GM21423 (cell line): Measurements from ENCODE around the gene PTCH1.

ENCODE experiments used
- ATAC-seq: cut with Tn5 transposase; IDR thresholded peaks from one replicate; pipeline ENCODE4 v1.9.1; 2021; ENCODE audit warnings: mild to moderate bottlenecking, moderate library complexity; ENCODE audit not compliant: unreplicated experiment

The PTCH1 gene

GRCh38 chr9:95444160-95444559, 72.6 kb downstream of the PTCH1 start:
- no peak for ATAC-seq

- no peak for ATAC-seq
Observed at GRCh38 chr9:95443301-95443700, 73.5 kb downstream of the PTCH1 start.

- no peak for ATAC-seq
Observed at GRCh38 chr9:95441081-95441480, 75.7 kb downstream of the PTCH1 start.

GRCh38 chr9:95440447-95440846, 76.3 kb downstream of the PTCH1 start:
- ATAC-seq: no peak

GRCh38 chr9:95438561-95439357, 78.0 kb downstream of the PTCH1 start:
- no peak for ATAC-seq

GRCh38 chr9:95437559-95437958, 79.2 kb downstream of the PTCH1 start:
- ATAC-seq: no peak

GRCh38 chr9:95436416-95436815, 80.4 kb downstream of the PTCH1 start:
- no peak for ATAC-seq

- no peak for ATAC-seq
Observed at GRCh38 chr9:95435074-95435728, 81.6 kb downstream of the PTCH1 start.

- ATAC-seq: no peak
Observed at GRCh38 chr9:95434116-95435073, 82.4 kb downstream of the PTCH1 start.

GRCh38 chr9:95433096-95433819, 83.5 kb downstream of the PTCH1 start:
- ATAC-seq: no peak

GRCh38 chr9:95431286-95431685, 85.5 kb downstream of the PTCH1 start:
- ATAC-seq: no peak

- no peak for ATAC-seq
Observed at GRCh38 chr9:95429948-95430620, 86.7 kb downstream of the PTCH1 start.

GRCh38 chr9:95429096-95429495, 87.7 kb downstream of the PTCH1 start:
- no peak for ATAC-seq

GRCh38 chr9:95425910-95426551, 90.7 kb downstream of the PTCH1 start:
- peak; percentile 14 for ATAC-seq

- no peak for ATAC-seq
Observed at GRCh38 chr9:95422650-95423049, 94.1 kb downstream of the PTCH1 start.

- ATAC-seq: no peak
Observed at GRCh38 chr9:95420518-95420917, 96.3 kb downstream of the PTCH1 start.

GRCh38 chr9:95419444-95419843, 97.3 kb downstream of the PTCH1 start:
- no peak for ATAC-seq

- ATAC-seq: no peak
Observed at GRCh38 chr9:95415158-95415557, 101.6 kb downstream of the PTCH1 start.

- no peak for ATAC-seq
Observed at GRCh38 chr9:95413793-95414192, 103.0 kb downstream of the PTCH1 start.
